CD4-positive, alpha-beta T cell (primary cell): ENCODE data around the gene LHFPL3. TPM values are rescaled to one million over a fixed set of nuclear protein-coding genes. Genes with fewer than 3 reads are reported as not detected.

Experiments
- ATAC-seq: fragments of 200-7000 bp; cut with Tn5 transposase; one replicate; pipeline ENCODE4 v1.10.0; 2022; ENCODE audit warnings: mild to moderate bottlenecking; ENCODE audit not compliant: poor library complexity
- CTCF ChIA-PET: fragments of 350-600 bp; sonication (Branson Sonifier 250); formaldehyde crosslinking; loops from one replicate; lab custom pipeline; 2021; ENCODE audit warnings: antibody characterized with exemption, inconsistent platforms; lab: Charles Lee
- POLR2A ChIA-PET: fragments of 350-600 bp; sonication (Branson Sonifier 250); formaldehyde crosslinking; loops from one replicate; lab custom pipeline; 2021; ENCODE audit warnings: antibody characterized with exemption, inconsistent platforms; lab: Charles Lee
- DNase-seq, 14 experiments: peaks; one replicate each; pipeline ENCODE4 v3.0.0-alpha.2; 2013 to 2020; ENCODE audit warnings: mixed read lengths in 2 of 14
- H3K27ac ChIP-seq, 2 donors: one replicate each; pipeline versions ENCODE4 v1.5.1 to v1.7.0; 2013; ENCODE audit warnings: low read length in 2 of 2, low read depth in 1 of 2, mild to moderate bottlenecking in 1 of 2
- H3K27me3 ChIP-seq, 2 experiments: 1 replicate in 1 of 2; 2 replicates in 1 of 2; pipeline versions ENCODE4 v1.6.1 to v1.7.0; 2013; ENCODE audit warnings: low read length in 2 of 2, control low read depth in 1 of 2, mild to moderate bottlenecking in 1 of 2, moderate library complexity in 1 of 2; ENCODE audit not compliant: insufficient read depth in 2 of 2, control insufficient read depth in 1 of 2
- H3K36me3 ChIP-seq: one replicate; pipeline ENCODE4 v1.6.1; 2013; ENCODE audit warnings: low read length, control low read depth; ENCODE audit not compliant: insufficient read depth
- H3K4me1 ChIP-seq: one replicate; pipeline ENCODE4 v1.6.1; 2013; ENCODE audit warnings: low read length, control low read depth; ENCODE audit not compliant: insufficient read depth
- H3K4me3 ChIP-seq: one replicate; pipeline ENCODE4 v1.5.1; 2013; ENCODE audit warnings: mild to moderate bottlenecking, low read length, moderate library complexity
- H3K9me3 ChIP-seq, 2 experiments: 1 replicate in 1 of 2; 2 replicates in 1 of 2; pipeline versions ENCODE4 v1.6.1 to v1.7.0; 2013; ENCODE audit warnings: low read length in 2 of 2, mild to moderate bottlenecking in 2 of 2, control low read depth in 1 of 2, moderate library complexity in 1 of 2; ENCODE audit not compliant: control insufficient read depth in 1 of 2, insufficient read depth in 1 of 2
- H3K27ac Mint-ChIP-seq: one replicate; pipeline ENCODE4 v1.8.0; 2020; ENCODE audit warnings: mixed read lengths
- H3K27me3 Mint-ChIP-seq: one replicate; pipeline ENCODE4 v1.8.0; 2021; ENCODE audit warnings: mixed read lengths
- H3K36me3 Mint-ChIP-seq: one replicate; pipeline ENCODE4 v1.8.0; 2021; ENCODE audit warnings: low read depth, mixed read lengths
- H3K4me1 Mint-ChIP-seq: one replicate; pipeline ENCODE4 v1.8.0; 2021; ENCODE audit warnings: low read depth, mixed read lengths
- H3K4me3 Mint-ChIP-seq: one replicate; pipeline ENCODE4 v1.8.0; 2020; ENCODE audit warnings: mild to moderate bottlenecking, mixed read lengths
- H3K9me3 Mint-ChIP-seq: one replicate; pipeline ENCODE4 v1.8.0; 2020; ENCODE audit warnings: mixed read lengths
- CTCF ChIP-seq: fragments of 200-600 bp; IDR thresholded peaks from one replicate; pipeline ENCODE4 v1.8.0; 2022; ENCODE audit warnings: antibody characterized with exemption, mild to moderate bottlenecking
- intact Hi-C, 2 experiments: fragments of 100-400 bp; cut with DNase I in 1 of 2; cut with micrococcal nuclease in 1 of 2; formaldehyde crosslinking; loops; one replicate each; pipeline versions ENCODE4 v1.15.1 to v1.9.0; 2023 to 2025; cut with DNase I, micrococcal nuclease
- total RNA-seq, 174 experiments: library from RNA in 2 of 174; stranded (reverse) in 2 of 174; gene quantifications; one replicate each; pipeline ENCODE4 v1.2.3 and lab custom pipeline; 2021 to 2026

The LHFPL3 gene
- total RNA-seq, 2 experiments from 2014 or later: not detected

GRCh38 chr7:104363355-104363754 lies 35.0 kb downstream of the LHFPL3 start:
- no peak for TF ChIP-seq CTCF
- Mint-ChIP-seq H3K9me3 (no peaks in the 10 kb centered on the region), H3K27ac (no peak overlapping the region), H3K27me3 (peaks cover 25% of the 10 kb centered on the region), H3K36me3 (no peaks in the 10 kb centered on the region), H3K4me3 (no peak overlapping the region), H3K4me1 (no peaks in the 10 kb centered on the region)
- no peaks in the 10 kb centered on the region for H3K36me3 ChIP-seq
- CTCF ChIA-PET: no interaction called here
- ATAC-seq (no peak), DNase-seq (no peak)
- no peak overlapping the region for H3K27ac ChIP-seq
- no peaks in the 10 kb centered on the region for H3K27me3 ChIP-seq
- intact Hi-C loops: no loop called here
- no peak overlapping the region for H3K4me3 ChIP-seq
- no peaks in the 10 kb centered on the region for H3K9me3 ChIP-seq
- POLR2A ChIA-PET: no interaction called here
- H3K4me1 ChIP-seq: no peaks in the 10 kb centered on the region

GRCh38 chr7:104366390-104366789 lies 38.0 kb downstream of the LHFPL3 start:
- intact Hi-C loops: no loop called here
- no peak overlapping the region for H3K4me3 ChIP-seq
- ATAC-seq: no peak
- CTCF ChIA-PET: no interaction called here
- H3K27me3 Mint-ChIP-seq: peaks cover 18% of the 10 kb centered on the region
- H3K36me3 Mint-ChIP-seq: no peaks in the 10 kb centered on the region
- no peaks in the 10 kb centered on the region for H3K36me3 ChIP-seq
- TF ChIP-seq CTCF: no peak
- H3K4me1 Mint-ChIP-seq: no peaks in the 10 kb centered on the region
- no peaks in the 10 kb centered on the region for H3K27me3 ChIP-seq
- no peak overlapping the region for H3K27ac ChIP-seq
- no peak for DNase-seq
- no peaks in the 10 kb centered on the region for H3K9me3 Mint-ChIP-seq
- H3K4me3 Mint-ChIP-seq: no peak overlapping the region
- H3K9me3 ChIP-seq: no peaks in the 10 kb centered on the region
- POLR2A ChIA-PET: no interaction called here
- no peaks in the 10 kb centered on the region for H3K4me1 ChIP-seq
- no peak overlapping the region for H3K27ac Mint-ChIP-seq

GRCh38 chr7:104367926-104368325 lies 39.5 kb downstream of the LHFPL3 start:
- DNase-seq (no peak), ATAC-seq (no peak)
- no peak for TF ChIP-seq CTCF
- H3K36me3 Mint-ChIP-seq: no peaks in the 10 kb centered on the region
- H3K4me3 ChIP-seq: no peak overlapping the region
- H3K36me3 ChIP-seq: no peaks in the 10 kb centered on the region
- POLR2A ChIA-PET: no interaction called here
- CTCF ChIA-PET: no interaction called here
- no peaks in the 10 kb centered on the region for H3K27me3 ChIP-seq
- no peaks in the 10 kb centered on the region for H3K9me3 Mint-ChIP-seq
- H3K4me1 Mint-ChIP-seq: no peaks in the 10 kb centered on the region
- H3K4me3 Mint-ChIP-seq: no peak overlapping the region
- intact Hi-C loops: no loop called here
- no peaks in the 10 kb centered on the region for H3K4me1 ChIP-seq
- no peaks in the 10 kb centered on the region for H3K9me3 ChIP-seq
- no peak overlapping the region for H3K27ac ChIP-seq
- H3K27ac Mint-ChIP-seq: no peak overlapping the region
- peaks cover 9% of the 10 kb centered on the region for H3K27me3 Mint-ChIP-seq
